ENCODE data around the gene NUP93.
"Not testable (repeated sequence)": the region's sequence is repeated elsewhere in the genome, so short reads cannot be mapped to it uniquely, and the experiment has no call there.

Gene NUP93

DNA sequence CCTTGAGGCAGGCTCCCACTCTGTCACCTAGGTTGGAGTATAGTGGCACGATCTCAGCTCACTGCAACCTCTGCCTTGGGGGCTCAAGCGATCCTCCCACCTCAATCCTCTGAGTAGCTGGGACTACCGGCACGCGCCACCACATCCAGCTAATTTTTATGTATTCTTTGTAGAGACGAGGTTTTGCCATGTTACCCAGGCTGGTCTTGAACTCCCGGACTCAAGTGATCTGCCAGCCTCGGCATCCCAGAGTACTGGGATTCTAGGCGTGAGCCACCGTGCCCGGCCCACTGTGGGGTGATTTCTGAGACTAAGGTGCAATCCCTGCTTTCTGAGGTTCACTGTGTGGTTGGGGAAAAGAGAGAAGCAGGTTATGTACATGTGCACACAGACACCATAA, 123.0 kb downstream of the NUP93 start:
- DNase-seq = no peak

DNA sequence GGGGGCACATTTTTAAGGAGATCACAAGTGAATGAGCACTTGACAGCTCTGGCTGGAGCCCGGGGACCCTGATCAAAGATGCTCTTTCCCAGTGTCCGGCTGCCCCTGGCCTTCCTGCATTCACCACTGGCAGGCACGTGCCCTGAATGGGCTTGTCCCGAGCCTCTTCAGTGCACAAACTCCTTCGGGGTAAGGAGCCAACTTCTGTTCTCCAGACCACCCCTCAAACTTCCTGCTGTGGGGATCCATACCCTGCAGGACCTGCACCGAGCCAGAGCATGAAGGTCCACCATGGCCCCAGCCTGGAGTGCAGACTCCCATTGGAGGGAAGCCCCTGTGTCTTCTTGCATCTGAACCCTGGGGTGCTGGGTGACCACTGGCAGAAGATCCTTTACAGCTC, 125.3 kb downstream of the NUP93 start:
- DNase-seq = no peak

DNA sequence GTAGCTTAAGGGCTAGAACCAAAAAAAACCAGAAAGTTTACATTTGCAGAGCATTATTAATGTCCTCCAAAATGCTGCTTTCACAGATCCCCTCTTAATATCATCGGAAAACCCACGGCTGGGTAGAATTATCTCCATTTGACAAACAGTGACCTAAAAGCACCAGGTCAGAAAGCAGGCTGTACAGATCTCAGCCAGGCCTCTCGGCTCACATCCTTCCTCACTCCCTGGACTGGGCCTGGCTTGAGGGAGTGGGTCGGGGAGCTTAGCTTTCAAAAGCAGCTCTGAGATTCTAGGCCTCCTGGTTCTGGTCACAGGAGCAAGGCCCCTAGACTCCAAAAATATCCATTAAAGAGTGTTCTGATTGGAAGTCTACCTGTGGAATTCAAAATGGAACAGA, 126.0 kb downstream of the NUP93 start:
- DNase-seq = no peak

DNA sequence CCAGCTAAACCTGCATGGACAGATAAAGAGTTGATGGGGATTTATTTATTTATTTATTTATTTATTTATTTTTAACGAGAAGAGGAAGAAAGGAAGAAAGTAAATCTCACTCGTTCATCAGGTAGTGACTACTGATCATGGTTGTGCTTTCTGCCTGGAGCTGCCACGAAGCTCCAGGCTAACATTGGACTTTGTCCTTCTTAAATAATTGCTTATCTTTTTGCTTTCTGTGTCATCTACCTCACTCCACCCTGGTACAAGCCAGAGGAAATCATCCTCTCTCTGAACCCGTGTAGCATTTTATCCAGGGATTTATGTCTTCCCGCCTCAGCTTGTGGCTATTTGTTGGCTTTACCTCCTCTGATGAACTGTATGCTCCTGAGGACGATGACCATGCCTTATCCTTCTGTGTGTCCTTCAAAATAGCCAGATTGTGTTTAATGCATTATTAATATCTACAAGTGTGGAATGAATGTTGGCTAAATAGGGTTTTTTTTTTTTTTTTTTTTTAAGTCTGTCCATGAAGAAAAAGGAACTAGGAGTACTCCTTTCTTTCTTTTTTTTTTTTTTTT, 127.0 kb downstream of the NUP93 start:
- DNase-seq = no peak

DNA sequence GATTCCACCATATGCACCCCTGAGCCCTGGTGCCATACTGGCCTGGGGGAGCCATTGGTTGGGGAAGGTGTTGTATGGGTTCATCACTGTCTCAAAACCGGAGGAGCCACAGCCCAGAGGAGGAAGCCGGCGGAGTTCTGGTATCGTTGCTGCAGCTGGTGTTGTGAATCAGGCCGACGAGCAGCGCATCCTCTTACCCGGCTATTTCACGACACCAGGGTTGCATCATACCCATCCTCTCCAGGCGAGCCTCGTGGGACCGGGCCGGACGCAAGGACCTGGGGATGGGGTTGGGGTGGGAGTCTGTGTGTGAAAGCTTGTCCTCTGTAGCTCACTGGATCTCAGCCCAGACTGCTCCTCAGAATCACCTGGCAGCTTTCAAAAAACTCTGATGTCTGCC, 128.4 kb downstream of the NUP93 start:
- peak in 1 of 2 donors; percentile 63 for DNase-seq

DNA sequence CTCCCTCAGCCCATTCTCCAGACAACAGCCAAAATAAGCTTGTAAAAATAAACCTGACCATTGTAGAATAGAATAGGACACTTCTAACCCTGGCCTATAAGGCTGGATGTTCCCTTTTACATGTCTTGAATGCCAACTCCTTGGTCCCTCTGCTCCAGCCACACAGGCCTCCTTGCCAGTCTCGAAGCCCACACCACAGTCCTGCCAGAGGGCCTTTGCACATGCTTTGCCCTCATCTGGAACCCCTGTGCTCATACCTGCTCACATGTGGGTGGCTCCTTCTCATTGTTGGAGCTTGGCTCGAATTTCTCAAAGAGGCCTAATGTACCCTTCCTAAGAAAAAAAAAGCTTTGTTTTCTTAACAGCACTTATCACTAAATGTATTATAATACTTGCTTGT, 129.7 kb downstream of the NUP93 start:
- no peak for DNase-seq

DNA sequence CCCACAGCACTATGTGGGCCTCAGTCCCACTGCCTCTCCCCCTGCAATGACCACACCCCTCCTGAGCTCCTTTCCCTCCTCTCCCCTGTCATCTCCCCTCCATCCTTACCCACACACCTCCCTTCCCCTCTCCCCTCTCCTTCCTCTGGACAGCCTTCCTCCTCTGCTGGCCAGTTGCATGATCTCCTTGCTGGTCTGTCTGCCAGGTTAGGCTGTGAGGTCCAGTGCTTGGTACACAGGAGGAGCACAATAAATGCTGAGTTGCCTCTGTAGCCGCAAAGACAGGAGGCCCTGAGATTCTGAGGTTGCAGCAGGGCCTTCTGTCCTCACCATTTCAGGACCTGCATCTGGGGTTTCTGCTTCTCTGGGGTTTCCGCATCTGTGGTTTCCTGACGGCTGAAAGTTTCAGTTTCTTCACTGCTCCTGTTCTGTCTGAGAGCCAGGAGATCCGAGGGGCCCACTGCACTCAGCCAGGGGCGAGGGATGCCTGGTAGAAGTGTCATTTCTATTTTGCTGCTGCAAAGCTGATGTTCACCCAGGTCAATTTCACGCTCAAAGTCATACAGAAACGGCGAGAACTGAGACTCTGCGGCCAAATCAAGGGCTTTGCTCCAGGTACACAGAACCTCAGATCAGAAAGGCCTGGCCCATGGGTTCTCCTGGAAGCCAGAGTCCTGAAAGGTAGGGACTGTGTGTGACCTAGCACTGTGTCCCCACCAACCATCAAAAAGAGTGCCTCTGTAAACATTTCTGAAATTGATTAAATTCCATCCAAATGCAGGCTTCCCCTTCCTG, 130.5 kb downstream of the NUP93 start:
- DNase-seq = peak; percentile 77 to 79

DNA sequence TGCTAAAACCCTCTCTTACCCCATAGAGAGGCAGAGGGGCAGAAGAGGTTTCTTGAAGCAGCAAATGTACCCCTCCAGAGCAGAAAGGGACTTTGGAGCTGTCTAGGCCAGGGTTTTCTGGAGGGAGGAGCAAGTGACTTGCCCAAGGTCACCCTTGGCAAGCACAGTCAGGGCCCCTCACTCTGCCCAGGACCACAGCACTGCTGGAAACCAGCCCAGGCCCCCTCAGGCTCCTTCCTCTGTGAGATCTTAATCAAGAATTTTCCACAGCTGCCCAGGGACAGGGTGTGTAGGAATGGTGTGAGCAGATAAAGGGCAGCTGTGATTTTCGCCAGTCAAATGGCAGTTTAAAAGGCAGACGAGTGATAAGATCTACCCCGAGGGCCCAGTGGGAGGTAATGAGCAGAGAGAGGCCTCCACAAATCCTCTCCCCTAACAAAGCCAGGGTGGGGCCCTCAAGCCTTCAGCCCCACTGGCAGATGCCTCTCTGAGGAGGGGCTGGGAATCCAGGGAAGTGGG, 131.2 kb downstream of the NUP93 start:
- peak in 1 of 2 donors; percentile 19 for DNase-seq

DNA sequence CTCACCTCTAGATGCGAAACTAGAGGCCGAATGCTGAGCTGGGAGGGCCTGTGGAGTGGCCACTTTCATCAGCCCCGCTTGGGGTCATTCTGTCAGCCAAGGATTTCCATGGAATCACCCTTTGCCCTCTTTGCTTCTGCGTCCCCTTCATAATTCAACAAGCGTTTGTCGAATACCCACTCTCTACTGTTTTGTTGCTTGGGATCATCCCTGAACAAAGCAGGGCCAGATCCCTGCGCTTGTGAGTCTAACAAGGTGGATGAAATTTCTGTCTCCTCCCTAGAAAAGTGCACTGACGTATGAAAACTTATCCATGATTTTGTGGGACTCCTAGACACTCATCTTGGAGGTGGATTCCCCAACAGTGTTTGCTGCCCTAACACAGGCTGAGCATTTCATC, 131.8 kb downstream of the NUP93 start:
- no peak for DNase-seq

DNA sequence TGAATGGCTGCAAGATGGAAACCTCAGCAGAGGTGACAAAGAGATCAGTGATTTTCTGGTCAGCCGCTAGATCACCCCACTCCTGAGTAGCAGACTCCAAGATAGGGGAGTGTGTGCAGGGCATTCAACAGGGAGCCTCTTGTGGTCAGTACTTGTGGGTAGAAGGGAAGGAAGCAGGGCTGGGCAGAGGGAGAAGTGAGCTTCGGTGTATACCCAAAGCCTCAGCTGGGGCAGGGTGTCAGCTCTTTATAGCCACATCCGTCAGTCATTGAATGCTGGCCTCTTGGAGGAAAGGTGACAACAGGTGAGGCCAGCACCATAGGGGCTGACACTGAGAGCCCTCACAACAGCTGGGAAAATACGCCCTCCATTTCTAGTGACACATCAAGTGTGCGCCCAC, 132.8 kb downstream of the NUP93 start:
- DNase-seq = peak in 1 of 2 donors; percentile 32

DNA sequence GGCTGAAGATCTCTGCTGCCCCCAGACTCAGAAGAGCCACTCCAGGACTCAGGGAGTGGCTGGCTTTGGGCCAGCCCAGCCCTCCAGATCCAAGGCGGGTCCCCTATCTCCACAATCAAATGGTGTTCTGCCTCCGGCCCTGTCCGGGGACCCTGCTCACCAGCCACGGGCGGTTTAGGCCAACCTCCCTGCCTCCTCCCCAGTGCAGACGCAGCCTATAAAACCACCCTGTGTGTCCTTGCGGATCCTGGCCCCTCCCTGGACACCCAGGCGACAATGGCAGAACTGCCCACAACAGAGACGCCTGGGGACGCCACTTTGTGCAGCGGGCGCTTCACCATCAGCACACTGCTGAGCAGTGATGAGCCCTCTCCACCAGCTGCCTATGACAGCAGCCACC, 135.0 kb downstream of the NUP93 start, which contains the start of gene SLC12A3:
Gene SLC12A3 (plus strand): TSS at position 248 of the 400 bp plus-strand sequence. CDS start 29 bp downstream, at position 277.
- DNase-seq = no peak

DNA sequence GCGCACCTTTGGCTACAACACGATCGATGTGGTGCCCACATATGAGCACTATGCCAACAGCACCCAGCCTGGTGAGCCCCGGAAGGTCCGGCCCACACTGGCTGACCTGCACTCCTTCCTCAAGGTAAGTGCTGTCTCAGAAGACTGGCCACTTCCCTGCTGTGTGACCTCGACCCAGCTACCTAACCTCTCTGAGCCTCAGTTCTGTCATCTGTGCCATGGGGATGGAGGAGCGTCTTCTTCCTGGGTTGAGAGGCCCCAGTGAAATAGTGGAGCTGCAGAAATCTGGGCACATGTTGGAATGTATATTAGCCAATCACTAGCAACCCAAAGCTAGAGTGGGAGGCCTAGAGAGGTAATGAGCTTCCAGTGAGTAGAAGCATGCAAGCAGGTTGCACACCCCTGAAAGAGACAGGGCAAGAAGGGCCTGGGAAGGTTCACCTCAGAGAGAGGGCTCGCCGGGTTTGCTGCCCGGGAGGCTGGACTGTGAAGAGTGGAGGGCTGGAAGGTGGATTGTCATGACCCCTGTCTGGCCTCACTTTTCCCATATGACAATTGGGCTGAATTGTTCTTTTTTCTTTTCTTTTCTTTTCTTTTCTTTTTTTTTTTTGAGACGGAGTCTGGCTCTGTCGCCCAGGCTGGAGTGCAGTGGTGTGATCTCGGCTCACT, 135.6 kb downstream of the NUP93 start:
- DNase-seq = no peak

DNA sequence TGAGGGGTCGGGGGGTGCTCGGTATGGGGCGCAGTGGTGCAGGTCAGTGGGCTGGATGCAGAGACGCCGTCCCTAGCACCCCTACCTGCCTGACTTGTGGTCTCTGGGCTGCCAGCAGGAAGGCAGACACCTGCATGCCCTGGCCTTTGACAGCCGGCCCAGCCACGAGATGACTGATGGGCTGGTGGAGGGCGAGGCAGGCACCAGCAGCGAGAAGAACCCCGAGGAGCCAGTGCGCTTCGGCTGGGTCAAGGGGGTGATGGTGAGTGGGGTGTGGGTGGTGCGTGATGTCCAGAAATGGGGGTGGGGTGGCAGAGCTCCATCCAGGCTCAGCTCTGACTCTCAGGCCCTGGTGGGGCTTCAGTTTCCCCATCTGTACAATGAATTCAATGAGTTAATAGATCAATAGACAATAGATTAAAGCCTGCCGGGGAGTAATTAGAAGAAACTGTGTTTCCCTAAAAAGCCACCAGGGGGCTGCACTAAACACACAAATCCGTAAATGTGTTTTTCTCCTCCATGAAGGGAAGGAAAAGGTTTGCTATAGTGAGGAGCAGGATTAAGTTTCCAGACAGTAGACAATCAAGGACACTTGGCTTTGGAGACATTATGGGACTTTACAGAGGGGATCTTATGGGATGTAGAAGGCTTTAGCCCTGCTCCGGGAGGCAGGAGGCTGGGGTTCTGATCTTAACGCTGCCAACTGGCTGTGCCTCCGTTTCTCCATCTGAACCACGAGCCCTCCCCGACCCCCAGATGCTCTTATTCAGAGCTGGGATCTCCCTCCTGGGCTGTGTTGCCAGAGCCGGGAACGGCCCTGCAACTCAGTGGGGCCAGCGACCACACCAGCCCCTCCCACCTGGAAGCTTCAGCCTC, 137.3 kb downstream of the NUP93 start:
- peak; percentile 56 to 71 for DNase-seq

DNA sequence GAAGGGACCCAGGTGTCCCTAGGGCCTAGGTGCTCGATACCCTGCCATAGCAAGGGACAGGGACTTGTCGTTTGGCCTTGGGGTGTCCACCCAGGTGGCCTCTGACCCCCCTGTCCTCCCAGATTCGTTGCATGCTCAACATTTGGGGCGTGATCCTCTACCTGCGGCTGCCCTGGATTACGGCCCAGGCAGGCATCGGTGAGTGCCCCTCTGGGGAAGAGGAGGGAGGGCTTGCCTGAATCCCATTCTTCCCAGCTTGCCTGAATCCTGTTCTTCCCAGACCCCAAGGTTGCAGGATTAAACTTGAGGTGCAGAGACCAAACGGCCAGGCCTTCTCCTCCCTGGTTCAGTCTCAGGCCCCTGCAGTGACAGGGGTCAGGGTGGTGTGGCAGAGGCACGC, 138.2 kb downstream of the NUP93 start:
- no peak for DNase-seq

DNA sequence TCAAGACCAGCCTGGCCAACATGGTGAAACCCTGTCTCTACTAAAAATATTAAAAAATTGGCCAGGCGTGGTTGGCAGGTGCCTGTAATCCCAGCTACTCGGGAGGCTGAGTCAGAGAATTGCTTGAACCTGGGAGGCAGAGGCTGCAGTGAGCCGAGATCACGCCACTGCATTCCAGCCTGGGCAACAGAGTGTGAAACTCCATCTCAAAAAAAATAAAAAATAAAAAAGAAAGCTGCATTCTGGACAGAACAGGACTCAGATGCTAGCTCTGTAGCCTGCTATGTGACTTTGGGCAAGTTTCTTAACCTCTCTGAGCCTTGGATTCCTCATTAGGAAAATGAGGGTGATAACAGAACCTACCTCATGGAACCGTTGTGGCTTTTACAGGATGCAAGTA, 138.8 kb downstream of the NUP93 start:
- not testable (repeated sequence) for DNase-seq

DNA sequence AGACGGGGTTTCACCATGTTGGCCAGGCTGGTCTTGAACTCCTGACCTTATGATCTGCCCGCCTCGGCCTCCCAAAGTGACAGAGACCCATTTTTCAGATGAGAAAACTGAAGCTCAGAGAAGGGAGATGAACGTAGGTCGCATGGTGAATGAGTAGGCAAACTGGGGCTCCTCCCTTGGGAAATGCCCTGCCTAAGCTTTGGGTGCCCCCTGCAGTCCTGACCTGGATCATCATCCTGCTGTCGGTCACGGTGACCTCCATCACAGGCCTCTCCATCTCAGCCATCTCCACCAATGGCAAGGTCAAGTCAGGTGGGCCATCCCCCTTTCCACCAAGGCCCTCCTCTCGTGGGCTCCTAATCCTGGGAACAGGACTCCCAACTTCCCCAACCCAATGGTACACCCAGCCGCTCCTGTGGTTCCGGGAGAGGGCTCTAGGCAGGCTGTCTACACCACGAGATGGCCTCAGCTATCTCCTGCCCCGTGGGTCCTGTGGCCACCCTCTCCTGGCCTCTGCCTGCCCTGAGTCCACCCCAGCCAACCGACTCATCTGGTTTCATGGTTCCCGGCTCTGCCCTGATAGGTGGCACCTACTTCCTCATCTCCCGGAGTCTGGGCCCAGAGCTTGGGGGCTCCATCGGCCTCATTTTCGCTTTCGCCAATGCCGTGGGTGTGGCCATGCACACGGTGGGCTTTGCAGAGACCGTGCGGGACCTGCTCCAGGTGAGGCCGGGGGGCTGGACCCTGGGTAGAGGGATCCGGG, 139.8 kb downstream of the NUP93 start:
- DNase-seq = peak; percentile 47 to 48

DNA sequence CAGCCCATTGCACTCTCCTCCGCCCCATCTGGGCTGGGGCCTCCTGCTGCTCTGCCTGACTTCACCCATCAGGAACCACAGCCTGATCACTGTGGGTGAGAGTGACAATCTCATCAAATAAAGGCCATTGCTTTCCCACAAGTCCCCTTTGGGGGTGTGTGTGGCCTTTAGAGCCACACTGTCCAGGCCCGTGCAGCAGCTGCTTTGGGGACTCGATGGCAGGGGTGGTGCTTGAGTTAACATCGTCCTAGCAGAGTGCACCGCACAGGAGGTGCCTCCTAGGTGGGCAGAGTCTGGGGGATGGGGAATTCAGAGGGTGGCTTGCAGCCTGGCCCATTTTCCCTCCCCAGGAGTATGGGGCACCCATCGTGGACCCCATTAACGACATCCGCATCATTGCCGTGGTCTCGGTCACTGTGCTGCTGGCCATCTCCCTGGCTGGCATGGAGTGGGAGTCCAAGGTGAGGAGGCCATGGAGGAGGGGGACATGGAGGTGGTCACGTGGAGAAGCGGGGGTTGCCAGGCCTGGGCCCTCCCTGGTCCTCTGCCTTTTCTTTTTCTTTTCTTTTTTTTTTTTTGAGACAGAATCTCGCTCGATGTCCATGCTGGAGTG, 140.5 kb downstream of the NUP93 start:
- DNase-seq = no peak

DNA sequence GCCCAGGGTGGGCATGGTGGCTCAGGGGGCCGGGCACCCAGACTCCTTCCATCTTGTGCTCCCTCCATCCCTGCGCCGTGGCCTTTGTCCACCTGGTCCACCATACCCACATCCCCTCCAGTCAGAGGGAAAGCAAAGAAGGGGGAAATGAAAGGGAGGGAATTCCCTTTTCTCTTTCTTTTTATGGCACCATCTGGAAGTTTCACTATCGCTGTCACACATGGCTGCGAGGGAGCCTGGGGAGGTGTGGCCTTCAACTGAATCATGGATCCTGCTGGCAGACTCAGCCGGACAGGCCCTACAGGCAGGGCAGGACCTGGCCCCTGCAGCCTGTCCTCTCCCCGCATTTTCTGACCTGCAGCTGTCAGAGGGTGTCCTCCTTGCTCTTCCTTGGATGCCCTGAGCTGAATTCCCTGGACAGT, 141.3 kb downstream of the NUP93 start:
- no peak for DNase-seq

DNA sequence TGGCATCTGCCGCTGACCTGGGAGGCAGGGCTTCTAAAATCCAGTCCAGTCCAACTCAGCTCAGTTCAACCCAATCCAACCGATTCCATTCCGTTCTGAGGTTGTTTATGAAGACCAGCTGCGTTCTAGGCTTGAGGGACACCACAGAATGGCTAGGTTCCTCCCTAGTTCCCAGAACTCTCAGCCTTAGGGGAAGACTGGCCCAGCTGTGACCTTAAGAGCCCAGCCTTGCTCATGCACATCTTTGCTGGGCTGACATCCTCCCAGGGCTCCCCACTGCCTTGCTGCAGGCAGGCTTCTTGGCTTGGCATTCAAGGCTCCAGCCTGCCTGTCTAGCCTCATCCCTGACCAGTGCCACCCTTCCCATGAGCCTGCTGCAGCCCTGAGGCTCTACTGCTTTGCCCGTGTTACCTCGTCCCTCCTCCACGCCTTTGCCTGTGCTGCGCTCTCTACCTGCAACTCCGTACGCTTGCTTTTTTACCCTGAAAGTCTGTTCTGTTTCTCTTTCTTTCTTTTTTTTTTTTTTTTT, 143.0 kb downstream of the NUP93 start:
- no peak for DNase-seq

DNA sequence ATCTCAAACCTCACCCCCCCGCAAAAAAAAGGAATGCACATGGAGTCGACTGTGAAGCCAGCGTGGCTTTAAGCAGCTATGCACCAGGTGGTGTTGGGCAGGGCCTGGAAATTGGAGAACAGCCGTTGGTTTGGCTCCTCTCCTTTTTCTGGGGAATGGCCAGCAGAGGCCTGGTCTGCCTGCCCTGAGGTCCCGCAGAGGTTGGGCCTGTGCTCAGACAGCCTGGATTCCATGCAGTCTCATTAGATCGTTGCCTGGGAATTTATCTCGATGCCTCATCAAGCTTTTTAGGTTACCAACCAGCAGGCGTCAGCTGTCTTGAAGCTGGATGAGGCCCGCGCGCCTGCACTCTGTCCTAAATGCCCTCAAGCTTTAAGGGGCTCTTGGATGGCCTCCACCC, 144.9 kb downstream of the NUP93 start:
- DNase-seq = no peak

DNA sequence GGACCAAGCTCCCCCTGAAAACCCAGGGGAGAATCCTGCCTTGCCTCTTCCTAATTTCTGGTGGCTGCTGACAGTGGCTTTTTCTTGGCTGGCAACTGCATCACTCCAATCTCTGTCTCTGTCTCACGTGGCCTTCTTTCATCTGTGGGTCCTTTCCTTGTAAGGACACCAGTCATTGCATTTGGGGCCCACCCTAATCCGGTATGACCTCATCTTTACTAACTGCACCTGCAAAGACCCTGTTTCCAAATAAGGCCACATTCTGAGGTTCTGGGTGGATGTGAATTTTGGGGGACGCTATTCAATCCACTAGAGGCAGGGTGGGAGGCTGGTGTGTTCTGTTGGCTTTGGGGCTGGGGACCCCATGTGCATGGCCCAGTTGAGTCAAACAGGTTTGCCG, 146.1 kb downstream of the NUP93 start:
- no peak for DNase-seq

Measured in CD4-positive, alpha-beta T cell treated with Interferon alpha-2 for 1 hour (primary cell).